NT2/D1 (cell line): ENCODE data around the gene LETMD1.

Experiments
- DNase-seq: peaks from one replicate; pipeline ENCODE4 v3.0.0-alpha.2; 2011; ENCODE audit warnings: low read depth, low spot score
- H3K27me3 ChIP-seq: 2 replicates; pipeline ENCODE4 v1.6.0; 2011; ENCODE audit warnings: mild to moderate bottlenecking; ENCODE audit not compliant: insufficient read length, insufficient read depth
- H3K36me3 ChIP-seq: 2 replicates; pipeline ENCODE4 v1.6.1; 2011; ENCODE audit warnings: mild to moderate bottlenecking, low read length, mixed read lengths; ENCODE audit not compliant: insufficient read depth, insufficient read length
- H3K4me1 ChIP-seq: 2 replicates; pipeline ENCODE4 v1.5.1; 2011; ENCODE audit not compliant: insufficient read depth, insufficient read length
- H3K4me3 ChIP-seq: 2 replicates; pipeline ENCODE4 v1.5.1; 2011; ENCODE audit warnings: low read depth; ENCODE audit not compliant: insufficient read length
- H3K9ac ChIP-seq: 2 replicates; pipeline ENCODE4 v1.6.0; 2011; ENCODE audit warnings: low read depth; ENCODE audit not compliant: insufficient read length
- H3K9me3 ChIP-seq: 2 replicates; pipeline ENCODE4 v1.5.1; 2011; ENCODE audit warnings: mild to moderate bottlenecking, low read length; ENCODE audit not compliant: insufficient read depth
- SUZ12 ChIP-seq: IDR thresholded peaks from 2 replicates; pipeline ENCODE4 v1.6.1; 2011; ENCODE audit not compliant: insufficient read length, insufficient read depth; ENCODE audit errors: extremely low read depth
- YY1 ChIP-seq: IDR thresholded peaks from 2 replicates; pipeline ENCODE4 v1.6.1; 2011; ENCODE audit not compliant: insufficient read length, insufficient read depth
- ZNF274 ChIP-seq: IDR thresholded peaks from 2 replicates; pipeline ENCODE4 v1.6.1; 2011; ENCODE audit warnings: mild to moderate bottlenecking, low read depth, low read length

The LETMD1 gene

GRCh38 chr12:51047655-51048540 lies at the start of gene LETMD1:
LETMD1 (plus strand) TSS chr12:51048327; CDS start chr12:51048357, 30 bp downstream.
- no peaks in the 10 kb centered on the region for H3K9me3 ChIP-seq
- H3K9ac ChIP-seq: peak within 1 kb of the TSS; percentile 85
- peaks cover 15% of the 10 kb centered on the region for H3K36me3 ChIP-seq
- H3K4me1 ChIP-seq: no peaks in the 10 kb centered on the region
- peak; percentile 63 for TF ChIP-seq YY1
- TF ChIP-seq ZNF274: no peak
- no peak for TF ChIP-seq SUZ12
- DNase-seq: peak; percentile 97
- H3K4me3 ChIP-seq: peak within 1 kb of the TSS; percentile 65
- H3K27me3 ChIP-seq: no peaks in the 10 kb centered on the region

GRCh38 chr12:50999093-50999492 lies 49.0 kb upstream of the LETMD1 start:
- no peak for DNase-seq
- H3K27me3 ChIP-seq: no peaks in the 10 kb centered on the region
- peaks cover 64% of the 10 kb centered on the region for H3K36me3 ChIP-seq
- no peaks in the 10 kb centered on the region for H3K4me1 ChIP-seq
- TF ChIP-seq ZNF274: no peak
- TF ChIP-seq YY1: no peak
- TF ChIP-seq SUZ12: no peak
- no peak overlapping the region for H3K4me3 ChIP-seq
- H3K9ac ChIP-seq: no peak overlapping the region
- no peaks in the 10 kb centered on the region for H3K9me3 ChIP-seq

GRCh38 chr12:51000245-51000644 lies 47.9 kb upstream of the LETMD1 start:
- H3K4me1 ChIP-seq: no peaks in the 10 kb centered on the region
- H3K9me3 ChIP-seq: no peaks in the 10 kb centered on the region
- H3K27me3 ChIP-seq: no peaks in the 10 kb centered on the region
- peaks cover 63% of the 10 kb centered on the region for H3K36me3 ChIP-seq
- no peak overlapping the region for H3K4me3 ChIP-seq
- TF ChIP-seq SUZ12 (no peak), YY1 (no peak), ZNF274 (no peak)
- DNase-seq: no peak
- no peak overlapping the region for H3K9ac ChIP-seq

- H3K4me1 ChIP-seq: no peaks in the 10 kb centered on the region
- TF ChIP-seq YY1 (no peak), ZNF274 (no peak), SUZ12 (no peak)
- H3K36me3 ChIP-seq: peaks cover 57% of the 10 kb centered on the region
- no peak overlapping the region for H3K4me3 ChIP-seq
- H3K27me3 ChIP-seq: no peaks in the 10 kb centered on the region
- no peak for DNase-seq
- H3K9ac ChIP-seq: no peak overlapping the region
- no peaks in the 10 kb centered on the region for H3K9me3 ChIP-seq
Measured at GRCh38 chr12:51001799-51002198, 46.3 kb upstream of the LETMD1 start.

GRCh38 chr12:51004504-51004903 lies 43.6 kb upstream of the LETMD1 start:
- no peak for DNase-seq
- no peak for TF ChIP-seq ZNF274
- no peak for TF ChIP-seq YY1
- no peak for TF ChIP-seq SUZ12
- Histone ChIP-seq H3K4me1 (no peaks in the 10 kb centered on the region), H3K9ac (no peak overlapping the region), H3K9me3 (no peaks in the 10 kb centered on the region), H3K36me3 (peaks cover 56% of the 10 kb centered on the region), H3K4me3 (no peak overlapping the region), H3K27me3 (no peaks in the 10 kb centered on the region)

- H3K9ac ChIP-seq: no peak overlapping the region
- peaks cover 53% of the 10 kb centered on the region for H3K36me3 ChIP-seq
- no peak overlapping the region for H3K4me3 ChIP-seq
- H3K9me3 ChIP-seq: no peaks in the 10 kb centered on the region
- no peaks in the 10 kb centered on the region for H3K4me1 ChIP-seq
- no peak for DNase-seq
- no peaks in the 10 kb centered on the region for H3K27me3 ChIP-seq
- TF ChIP-seq SUZ12: no peak
- no peak for TF ChIP-seq ZNF274
- TF ChIP-seq YY1: no peak
Measured at GRCh38 chr12:51005030-51005429, 43.1 kb upstream of the LETMD1 start.

GRCh38 chr12:51005671-51006070 lies 42.5 kb upstream of the LETMD1 start:
- peaks cover 47% of the 10 kb centered on the region for H3K36me3 ChIP-seq
- H3K4me1 ChIP-seq: no peaks in the 10 kb centered on the region
- no peaks in the 10 kb centered on the region for H3K9me3 ChIP-seq
- H3K9ac ChIP-seq: no peak overlapping the region
- TF ChIP-seq SUZ12 (no peak), ZNF274 (no peak), YY1 (no peak)
- no peaks in the 10 kb centered on the region for H3K27me3 ChIP-seq
- H3K4me3 ChIP-seq: no peak overlapping the region
- no peak for DNase-seq
